GM23248 (cell line): ENCODE results near the gene PNMA1. TPM values are rescaled to one million over a fixed set of nuclear protein-coding genes. Genes with fewer than 3 reads are reported as not detected.
A peak's percentile ranks its signal among the peaks of the same experiment; 100 is the strongest.

ENCODE experiments used
- DNase-seq: peaks from one replicate; pipeline ENCODE4 v3.0.0-alpha.2; 2015
- H2AFZ ChIP-seq: fragments of 200-600 bp; sonication (generic); 2 replicates; pipeline ENCODE4 v1.6.1; 2016; ENCODE audit warnings: antibody characterized with exemption
- H3F3A ChIP-seq: fragments of 200-600 bp; sonication (generic); 2 replicates; pipeline ENCODE4 v1.6.1; 2016; ENCODE audit warnings: mild to moderate bottlenecking, antibody characterized with exemption, mixed run types; ENCODE audit not compliant: insufficient read depth
- H3K27ac ChIP-seq: fragments of 200-600 bp; sonication (generic); 2 replicates; pipeline ENCODE4 v1.5.1; 2016; ENCODE audit warnings: mild to moderate bottlenecking
- H3K27me3 ChIP-seq: fragments of 200-600 bp; sonication (generic); replicated peaks from 2 replicates; pipeline ENCODE4 v1.6.1; 2016; ENCODE audit warnings: mild to moderate bottlenecking; ENCODE audit not compliant: insufficient read depth
- H3K36me3 ChIP-seq: fragments of 200-600 bp; sonication (generic); 2 replicates; pipeline ENCODE4 v1.6.1; 2016; ENCODE audit warnings: low read depth, mild to moderate bottlenecking
- H3K4me1 ChIP-seq: fragments of 200-600 bp; sonication (generic); 2 replicates; pipeline ENCODE4 v1.6.1; 2016; ENCODE audit warnings: mild to moderate bottlenecking; ENCODE audit not compliant: insufficient read depth
- H3K4me2 ChIP-seq: fragments of 200-600 bp; sonication (generic); one replicate; pipeline ENCODE4 v1.6.1; 2016; ENCODE audit warnings: mild to moderate bottlenecking; ENCODE audit not compliant: unreplicated experiment
- H3K4me3 ChIP-seq: fragments of 200-600 bp; sonication (generic); 2 replicates; pipeline ENCODE4 v1.5.1; 2016; ENCODE audit warnings: mild to moderate bottlenecking
- H3K79me2 ChIP-seq: fragments of 200-600 bp; sonication (generic); 2 replicates; pipeline ENCODE4 v1.6.1; 2016; ENCODE audit warnings: mild to moderate bottlenecking; ENCODE audit not compliant: insufficient read depth
- H3K9ac ChIP-seq: fragments of 200-600 bp; sonication (generic); 2 replicates; pipeline ENCODE4 v1.6.1; 2016; ENCODE audit warnings: mild to moderate bottlenecking
- H3K9me2 ChIP-seq: fragments of 200-600 bp; sonication (generic); 2 replicates; pipeline ENCODE4 v1.6.1; 2016; ENCODE audit warnings: mixed run types, mild to moderate bottlenecking, moderate library complexity; ENCODE audit not compliant: insufficient read depth
- H3K9me3 ChIP-seq: fragments of 200-600 bp; sonication (generic); one replicate; pipeline ENCODE4 v1.6.1; 2017; ENCODE audit warnings: low read depth
- H4K20me1 ChIP-seq: fragments of 200-600 bp; sonication (generic); 2 replicates; pipeline ENCODE4 v1.6.0; 2016; ENCODE audit not compliant: insufficient read depth
- EZH2 ChIP-seq: fragments of 200-600 bp; sonication (generic); IDR thresholded peaks from 2 replicates; pipeline ENCODE4 v1.6.1; 2018; ENCODE audit warnings: antibody characterized with exemption, mild to moderate bottlenecking; ENCODE audit not compliant: insufficient read depth, poor library complexity, severe bottlenecking
- EZH2phosphoT487 ChIP-seq: fragments of 200-600 bp; sonication (generic); IDR thresholded peaks from 2 replicates; pipeline ENCODE4 v1.6.1; 2018; ENCODE audit warnings: antibody characterized with exemption, moderate library complexity, mild to moderate bottlenecking, low read depth; ENCODE audit not compliant: insufficient read depth
- WGBS, 2 experiments: methylation state at CpG; one replicate each; pipeline ENCODE4 v1.1.6; 2015 to 2017; ENCODE audit warnings: low lambda C conversion rate in 2 of 2, low coverage in 1 of 2; ENCODE audit errors: missing lambda C conversion rate in 2 of 2; 5-methylcytosine and 5-hydroxymethylcytosine counted together
- in situ Hi-C: fragments of 300-500 bp; cut with MboI; formaldehyde crosslinking; loops from 2 replicates; pipeline ENCODE4 v1.15.0; 2020
- polyA plus RNA-seq: library from polyadenylated mRNA; unstranded; fragments of >200 nt; fragmentation: Nextera tagmentation; extraction: Ambion mirVana; gene quantifications from 2 replicates; pipeline ENCODE4 v1.2.1, GENCODE V29; 2016
- total RNA-seq: library from RNA; depleted of rRNA; stranded (reverse); fragments of >200 nt; shearing (Covaris generic); gene quantifications from 2 replicates; pipeline ENCODE4 v1.2.3, GENCODE V29; 2014; rRNA removed

Gene PNMA1, protein sequence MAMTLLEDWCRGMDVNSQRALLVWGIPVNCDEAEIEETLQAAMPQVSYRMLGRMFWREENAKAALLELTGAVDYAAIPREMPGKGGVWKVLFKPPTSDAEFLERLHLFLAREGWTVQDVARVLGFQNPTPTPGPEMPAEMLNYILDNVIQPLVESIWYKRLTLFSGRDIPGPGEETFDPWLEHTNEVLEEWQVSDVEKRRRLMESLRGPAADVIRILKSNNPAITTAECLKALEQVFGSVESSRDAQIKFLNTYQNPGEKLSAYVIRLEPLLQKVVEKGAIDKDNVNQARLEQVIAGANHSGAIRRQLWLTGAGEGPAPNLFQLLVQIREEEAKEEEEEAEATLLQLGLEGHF
- total RNA-seq (14.2 and 18.2 TPM in 2 replicates), polyA plus RNA-seq (64.7 and 67.7 TPM in 2 replicates)

GRCh38 chr14:73713803-73714655, at the start of gene PNMA1:
PNMA1 (minus strand) TSS chr14:73714384; CDS start chr14:73713639, 745 bp downstream.
- Histone ChIP-seq H3K4me2 (peak within 1 kb of the TSS; percentile 93), H3K9me2 (no peaks in the 10 kb centered on the region)
- 1 to 2% methylated on average over 77 to 98 of the region's 113 CpGs for WGBS, 2 experiments

GRCh38 chr14:73763396-73763795, 49.2 kb upstream of the PNMA1 start:
- no peaks in the 10 kb centered on the region for H3K27me3 ChIP-seq
- no peaks in the 10 kb centered on the region for H4K20me1 ChIP-seq
- H3K9ac ChIP-seq = no peak overlapping the region
- no peak overlapping the region for H3K27ac ChIP-seq
- in situ Hi-C loops = no loop called here
- no peaks in the 10 kb centered on the region for H3K36me3 ChIP-seq
- peaks cover 82% of the 10 kb centered on the region for H3K79me2 ChIP-seq
- peaks cover 7% of the 10 kb centered on the region; the same call in 1 of the 2 replicates for H3K4me1 ChIP-seq
- 48 to 56% methylated on average over 3 of the region's 3 CpGs for WGBS, 2 experiments
- no peak overlapping the region for H3K4me2 ChIP-seq
- peaks cover 5% of the 10 kb centered on the region for H3F3A ChIP-seq
- H3K4me3 ChIP-seq = no peak overlapping the region
- H2AFZ ChIP-seq = no peak overlapping the region
- TF ChIP-seq EZH2phosphoT487 (no peak), EZH2 (no peak)
- H3K9me3 ChIP-seq = no peaks in the 10 kb centered on the region
- H3K9me2 ChIP-seq = no peaks in the 10 kb centered on the region
- no peak for DNase-seq

More at GRCh38 chr14:73713803-73714655, at the start of gene PNMA1:
- no peaks in the 10 kb centered on the region; the same call in 1 of the 2 replicates for H4K20me1 ChIP-seq
- H3K9me3 ChIP-seq = no peaks in the 10 kb centered on the region
- peaks cover 45% of the 10 kb centered on the region for H3K79me2 ChIP-seq
- TF ChIP-seq EZH2 (no peak), EZH2phosphoT487 (no peak)
- H3K27me3 ChIP-seq = no peaks in the 10 kb centered on the region
- H3K27ac ChIP-seq = peak within 1 kb of the TSS; percentile 89
- H3K36me3 ChIP-seq = peaks cover 18% of the 10 kb centered on the region
- peak within 1 kb of the TSS; percentile 95 for H3K9ac ChIP-seq
- peak within 1 kb of the TSS; percentile 81 for H2AFZ ChIP-seq
- DNase-seq = peak; percentile 97
- peaks cover 35% of the 10 kb centered on the region for H3F3A ChIP-seq
- H3K4me1 ChIP-seq = peaks cover 16% of the 10 kb centered on the region
- in situ Hi-C loops = no loop called here
- peak within 1 kb of the TSS; percentile 98 for H3K4me3 ChIP-seq

GRCh38 chr14:73762375-73762822, 48.2 kb upstream of the PNMA1 start:
- Histone ChIP-seq H3K9me2 (no peaks in the 10 kb centered on the region), H3K4me1 (peaks cover 16% of the 10 kb centered on the region), H3K27me3 (no peaks in the 10 kb centered on the region), H3K4me2 (no peak overlapping the region), H3K9me3 (no peaks in the 10 kb centered on the region), H3K79me2 (peaks cover 82% of the 10 kb centered on the region), H3K4me3 (no peak overlapping the region), H3K27ac (no peak overlapping the region), H3F3A (peaks cover 13% of the 10 kb centered on the region), H3K36me3 (no peaks in the 10 kb centered on the region), H2AFZ (no peak overlapping the region), H4K20me1 (no peaks in the 10 kb centered on the region), H3K9ac (no peak overlapping the region)
- 95% methylated on average over 8 of the region's 8 CpGs for WGBS, 2 experiments
- TF ChIP-seq EZH2 (no peak), EZH2phosphoT487 (no peak)
- in situ Hi-C loops = no loop called here
- no peak for DNase-seq

- 25 to 28% methylated on average over 2 of the region's 2 CpGs for WGBS, 2 experiments
- Histone ChIP-seq H3K9me3 (no peaks in the 10 kb centered on the region), H3K27me3 (no peaks in the 10 kb centered on the region), H3F3A (peaks cover 19% of the 10 kb centered on the region), H4K20me1 (no peaks in the 10 kb centered on the region), H3K4me3 (no peak overlapping the region), H3K36me3 (no peaks in the 10 kb centered on the region), H2AFZ (no peak overlapping the region), H3K9me2 (no peaks in the 10 kb centered on the region), H3K4me1 (peaks cover 22% of the 10 kb centered on the region), H3K9ac (no peak overlapping the region), H3K27ac (no peak overlapping the region; the same call in 1 of the 2 replicates), H3K4me2 (no peak overlapping the region), H3K79me2 (peaks cover 82% of the 10 kb centered on the region)
- in situ Hi-C loops = no loop called here
- peak; percentile 34 for DNase-seq
- TF ChIP-seq EZH2 (no peak), EZH2phosphoT487 (no peak)
Measured at GRCh38 chr14:73761618-73762355, 47.6 kb upstream of the PNMA1 start.
